Memory B cell (primary cell): ENCODE measurements around the gene RAPGEF4.

ENCODE experiments used
- ATAC-seq: fragments of 150-1000 bp; cut with Tn5 transposase; 2 replicates; pipeline ENCODE4 v1.10.0; 2021; ENCODE audit warnings: low read depth, mild to moderate bottlenecking, moderate library complexity
- DNase-seq, 2 donors: peaks; one replicate each; pipeline ENCODE4 v3.0.0; 2022; ENCODE audit warnings: low spot score in 2 of 2
- H3K27ac Mint-ChIP-seq: one replicate; pipeline ENCODE4 v1.8.0; 2022; ENCODE audit warnings: mild to moderate bottlenecking, moderate library complexity, mixed read lengths
- H3K27me3 Mint-ChIP-seq: one replicate; pipeline ENCODE4 v1.8.0; 2022; ENCODE audit warnings: mixed read lengths
- H3K36me3 Mint-ChIP-seq: one replicate; pipeline ENCODE4 v1.8.0; 2022; ENCODE audit warnings: mild to moderate bottlenecking, mixed read lengths
- H3K4me1 Mint-ChIP-seq: one replicate; pipeline ENCODE4 v1.8.0; 2022; ENCODE audit warnings: mixed read lengths
- H3K4me3 Mint-ChIP-seq: one replicate; pipeline ENCODE4 v1.8.0; 2022; ENCODE audit warnings: mild to moderate bottlenecking, moderate library complexity, mixed read lengths
- H3K9me3 Mint-ChIP-seq: one replicate; pipeline ENCODE4 v1.8.0; 2022; ENCODE audit warnings: mixed read lengths

The RAPGEF4 gene

GRCh38 chr2:172889768-172890430, 154.3 kb downstream of the RAPGEF4 start:
- Mint-ChIP-seq H3K27me3 (peaks cover 8% of the 10 kb centered on the region), H3K4me3 (no peak overlapping the region), H3K36me3 (no peaks in the 10 kb centered on the region), H3K9me3 (no peaks in the 10 kb centered on the region), H3K27ac (no peak overlapping the region), H3K4me1 (no peaks in the 10 kb centered on the region)
- no peak for DNase-seq
- ATAC-seq = no peak

GRCh38 chr2:172893111-172893510, 157.5 kb downstream of the RAPGEF4 start:
- no peak for DNase-seq
- Mint-ChIP-seq H3K4me1 (no peaks in the 10 kb centered on the region), H3K9me3 (no peaks in the 10 kb centered on the region), H3K36me3 (no peaks in the 10 kb centered on the region), H3K4me3 (no peak overlapping the region), H3K27ac (no peak overlapping the region), H3K27me3 (peaks cover 11% of the 10 kb centered on the region)
- no peak for ATAC-seq

DNA sequence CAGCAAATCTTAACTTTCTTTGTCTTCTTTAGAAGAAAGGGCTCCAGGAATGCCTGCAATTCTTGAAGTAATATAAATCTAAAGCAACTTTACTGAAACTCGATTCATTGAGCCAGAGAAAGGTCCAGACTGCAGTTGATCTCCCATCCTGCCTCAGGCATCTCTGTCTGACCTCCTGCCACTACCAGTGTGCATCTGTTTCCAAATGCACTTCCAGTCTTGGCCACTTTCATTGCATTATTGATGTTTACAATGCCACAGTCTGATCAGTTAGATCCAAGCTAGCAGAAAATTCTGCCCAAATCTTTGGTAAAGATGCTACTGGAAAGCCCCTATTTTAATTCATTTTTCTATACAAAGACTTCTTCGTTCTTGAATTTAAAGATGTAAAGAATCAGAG, 158.0 kb downstream of the RAPGEF4 start:
- no peaks in the 10 kb centered on the region for H3K4me1 Mint-ChIP-seq
- H3K27me3 Mint-ChIP-seq = peaks cover 11% of the 10 kb centered on the region
- no peaks in the 10 kb centered on the region for H3K9me3 Mint-ChIP-seq
- no peak overlapping the region for H3K27ac Mint-ChIP-seq
- no peak overlapping the region for H3K4me3 Mint-ChIP-seq
- no peak for ATAC-seq
- DNase-seq = no peak
- no peaks in the 10 kb centered on the region for H3K36me3 Mint-ChIP-seq

- Mint-ChIP-seq H3K36me3 (no peaks in the 10 kb centered on the region), H3K27ac (no peak overlapping the region), H3K4me1 (no peaks in the 10 kb centered on the region), H3K4me3 (no peak overlapping the region), H3K9me3 (no peaks in the 10 kb centered on the region), H3K27me3 (peaks cover 13% of the 10 kb centered on the region)
- ATAC-seq (no peak), DNase-seq (no peak)
These were observed 159.2 kb downstream of the RAPGEF4 start for GRCh38 chr2:172894689-172895387.

- ATAC-seq (no peak), DNase-seq (no peak)
- no peaks in the 10 kb centered on the region for H3K36me3 Mint-ChIP-seq
- no peaks in the 10 kb centered on the region for H3K9me3 Mint-ChIP-seq
- peaks cover 18% of the 10 kb centered on the region for H3K27me3 Mint-ChIP-seq
- no peak overlapping the region for H3K27ac Mint-ChIP-seq
- no peak overlapping the region for H3K4me3 Mint-ChIP-seq
- no peaks in the 10 kb centered on the region for H3K4me1 Mint-ChIP-seq
These were observed 161.0 kb downstream of the RAPGEF4 start for GRCh38 chr2:172896661-172897081.

GRCh38 chr2:172900871-172901270, 165.2 kb downstream of the RAPGEF4 start:
- H3K4me3 Mint-ChIP-seq = no peak overlapping the region
- no peak overlapping the region for H3K27ac Mint-ChIP-seq
- no peak for ATAC-seq
- no peaks in the 10 kb centered on the region for H3K9me3 Mint-ChIP-seq
- H3K36me3 Mint-ChIP-seq = no peaks in the 10 kb centered on the region
- no peaks in the 10 kb centered on the region for H3K4me1 Mint-ChIP-seq
- H3K27me3 Mint-ChIP-seq = peaks cover 16% of the 10 kb centered on the region
- DNase-seq = no peak

GRCh38 chr2:172901913-172902312, 166.3 kb downstream of the RAPGEF4 start:
- peaks cover 16% of the 10 kb centered on the region for H3K27me3 Mint-ChIP-seq
- no peak for ATAC-seq
- no peaks in the 10 kb centered on the region for H3K9me3 Mint-ChIP-seq
- H3K4me3 Mint-ChIP-seq = no peak overlapping the region
- no peak for DNase-seq
- no peaks in the 10 kb centered on the region for H3K36me3 Mint-ChIP-seq
- H3K4me1 Mint-ChIP-seq = no peaks in the 10 kb centered on the region
- no peak overlapping the region for H3K27ac Mint-ChIP-seq

- Mint-ChIP-seq H3K36me3 (no peaks in the 10 kb centered on the region), H3K4me1 (no peaks in the 10 kb centered on the region), H3K9me3 (no peaks in the 10 kb centered on the region), H3K4me3 (no peak overlapping the region), H3K27ac (no peak overlapping the region), H3K27me3 (peaks cover 10% of the 10 kb centered on the region)
- DNase-seq (no peak), ATAC-seq (no peak)
These were observed 168.6 kb downstream of the RAPGEF4 start for GRCh38 chr2:172904236-172904635.

DNA sequence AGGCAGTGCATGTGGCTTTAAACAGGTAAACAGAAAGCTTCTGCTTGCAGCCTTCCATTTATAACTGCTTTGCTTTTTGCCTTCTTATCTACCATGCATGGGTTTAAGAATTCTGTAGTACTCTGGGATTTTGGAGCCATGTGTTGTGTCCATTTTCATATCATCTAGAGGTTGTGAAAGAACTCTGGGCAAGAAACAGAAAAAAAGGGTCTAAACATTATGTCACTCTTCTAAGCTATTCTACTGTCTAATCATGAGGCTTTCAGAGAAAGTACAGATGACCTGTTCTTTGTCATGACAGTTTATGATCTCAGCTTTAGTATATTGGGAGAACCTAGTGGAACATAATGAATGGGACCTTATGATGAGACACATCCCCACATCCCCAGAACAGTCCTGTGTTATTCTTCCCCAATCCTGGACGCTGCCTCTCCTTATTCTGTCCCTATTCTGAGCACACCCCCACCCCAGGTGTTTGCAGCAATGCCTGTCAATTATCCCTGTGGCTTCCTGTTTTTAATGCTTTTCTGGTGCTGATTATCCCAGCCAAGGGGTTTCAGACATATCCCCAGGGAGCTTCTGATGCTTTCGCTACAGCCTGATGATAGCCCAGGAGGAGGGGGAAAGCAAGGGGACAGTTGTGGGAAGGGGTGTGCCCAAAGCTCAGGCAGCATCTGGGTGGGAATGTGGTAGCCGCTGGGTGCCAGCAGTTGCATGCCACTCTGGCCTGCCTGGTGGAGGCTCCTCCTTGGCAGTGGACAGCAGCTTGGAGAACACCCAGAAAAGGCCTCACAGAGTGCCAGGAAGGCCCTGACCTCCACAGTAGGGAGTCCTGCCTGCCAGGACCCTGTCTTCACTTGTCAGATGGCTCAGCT, 170.5 kb downstream of the RAPGEF4 start:
- peaks cover 5% of the 10 kb centered on the region for H3K27me3 Mint-ChIP-seq
- no peaks in the 10 kb centered on the region for H3K36me3 Mint-ChIP-seq
- H3K27ac Mint-ChIP-seq = no peak overlapping the region
- DNase-seq (no peak), ATAC-seq (no peak)
- no peak overlapping the region for H3K4me3 Mint-ChIP-seq
- no peaks in the 10 kb centered on the region for H3K9me3 Mint-ChIP-seq
- no peaks in the 10 kb centered on the region for H3K4me1 Mint-ChIP-seq

DNA sequence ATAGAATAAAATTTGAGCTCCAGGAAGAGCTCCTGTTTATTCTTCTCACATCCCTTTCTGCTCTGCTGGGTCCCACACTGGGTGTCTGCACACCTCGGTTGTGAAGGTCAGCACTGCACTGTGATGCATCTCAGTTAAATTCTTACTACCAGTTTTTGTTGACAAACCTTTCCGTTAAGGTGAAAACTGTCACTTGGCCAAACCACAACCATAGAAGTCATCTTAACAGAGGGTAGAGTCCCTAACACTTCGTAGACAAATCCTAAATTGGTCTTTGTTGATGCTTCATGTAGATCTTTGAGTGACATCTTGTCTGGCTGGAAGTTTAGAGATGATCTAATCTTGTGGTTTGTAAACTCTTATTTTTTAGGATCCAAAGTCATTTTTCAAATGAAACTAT, 172.6 kb downstream of the RAPGEF4 start:
- H3K4me3 Mint-ChIP-seq = no peak overlapping the region

GRCh38 chr2:172909454-172909853, 173.8 kb downstream of the RAPGEF4 start:
- Mint-ChIP-seq H3K9me3 (no peaks in the 10 kb centered on the region), H3K4me3 (no peak overlapping the region), H3K4me1 (no peaks in the 10 kb centered on the region), H3K27ac (no peak overlapping the region), H3K27me3 (peaks cover 5% of the 10 kb centered on the region), H3K36me3 (no peaks in the 10 kb centered on the region)
- DNase-seq (no peak), ATAC-seq (no peak)

More for the DNA sequence above, 172.6 kb downstream of the RAPGEF4 start:
- no peaks in the 10 kb centered on the region for H3K9me3 Mint-ChIP-seq
- H3K27me3 Mint-ChIP-seq = peaks cover 3% of the 10 kb centered on the region
- H3K27ac Mint-ChIP-seq = no peak overlapping the region
- DNase-seq (no peak), ATAC-seq (no peak)
- H3K4me1 Mint-ChIP-seq = no peaks in the 10 kb centered on the region
- H3K36me3 Mint-ChIP-seq = no peaks in the 10 kb centered on the region

- no peak overlapping the region for H3K4me3 Mint-ChIP-seq
- ATAC-seq (no peak), DNase-seq (no peak)
- H3K4me1 Mint-ChIP-seq = no peaks in the 10 kb centered on the region
- H3K27me3 Mint-ChIP-seq = peaks cover 5% of the 10 kb centered on the region
- no peaks in the 10 kb centered on the region for H3K9me3 Mint-ChIP-seq
- H3K27ac Mint-ChIP-seq = no peak overlapping the region
- no peaks in the 10 kb centered on the region for H3K36me3 Mint-ChIP-seq
These were observed 176.6 kb downstream of the RAPGEF4 start for GRCh38 chr2:172912266-172912665.

- no peak for ATAC-seq
- Mint-ChIP-seq H3K27me3 (peaks cover 13% of the 10 kb centered on the region), H3K36me3 (no peaks in the 10 kb centered on the region), H3K4me3 (no peak overlapping the region), H3K4me1 (peaks cover 2% of the 10 kb centered on the region), H3K27ac (no peak overlapping the region), H3K9me3 (no peaks in the 10 kb centered on the region)
- no peak for DNase-seq
These were observed 178.8 kb downstream of the RAPGEF4 start for GRCh38 chr2:172914341-172915008.

DNA sequence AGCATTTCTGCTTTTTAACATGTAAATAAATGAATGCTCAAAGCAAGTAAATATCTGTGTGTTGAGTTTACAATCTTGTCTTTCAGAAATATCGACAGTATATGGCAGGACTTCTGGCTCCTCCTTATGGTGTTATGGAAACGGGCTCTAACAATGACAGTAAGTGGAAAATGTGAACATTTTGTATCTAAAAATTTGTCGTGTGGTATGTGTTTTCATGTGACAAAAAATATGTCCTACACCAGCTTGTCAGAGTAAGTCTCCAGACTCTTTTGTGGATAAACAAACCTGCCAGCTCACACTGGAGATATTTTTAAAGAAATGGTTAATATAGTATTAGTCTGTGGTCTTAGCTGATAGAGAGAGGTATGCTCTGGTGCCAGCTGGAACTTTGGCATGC, 182.1 kb downstream of the RAPGEF4 start:
- ATAC-seq (no peak), DNase-seq (no peak)
- Mint-ChIP-seq H3K27ac (no peak overlapping the region), H3K4me1 (peaks cover 2% of the 10 kb centered on the region), H3K36me3 (no peaks in the 10 kb centered on the region), H3K27me3 (peaks cover 21% of the 10 kb centered on the region), H3K9me3 (no peaks in the 10 kb centered on the region), H3K4me3 (no peak overlapping the region)
